ENCODE data around the gene MALRD1. TPM values are rescaled to one million over a fixed set of nuclear protein-coding genes. Genes with fewer than 3 reads are reported as not detected.

The MALRD1 gene
- total RNA-seq, 4 donors from 2014 or later = 0.50 to 2.8 (median 1.6) TPM

DNA sequence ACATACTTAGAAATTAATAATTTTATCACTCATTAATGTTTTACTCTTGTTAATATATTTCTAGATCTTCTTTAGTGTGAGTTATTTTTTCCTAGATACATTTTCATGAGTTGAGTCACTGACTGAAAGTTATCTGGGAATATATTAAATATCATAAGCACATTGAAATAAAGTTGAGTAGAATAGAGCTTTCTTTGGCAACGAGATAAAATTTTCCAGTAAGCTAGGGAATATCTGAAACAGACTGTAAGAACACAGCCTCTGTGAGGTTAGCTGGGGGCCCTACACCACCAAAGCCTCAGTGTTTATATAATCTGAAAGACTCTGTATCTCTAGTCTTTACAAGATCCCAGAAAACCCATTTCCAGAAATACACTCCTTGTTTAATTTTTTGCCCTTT is 419.8 kb downstream of the MALRD1 start:
- H3K36me3 ChIP-seq = no peaks in the 10 kb centered on the region
- WGBS, 2 donors (ENCODE audit: low coverage in 1 of 2) = 7 to 14% methylated on average over 1 of the region's 1 CpG
- H3K4me3 ChIP-seq = no peak overlapping the region
- no peak for TF ChIP-seq EP300 (IDR thresholded peaks at IDR 0.05)
- TF ChIP-seq, protein P1, sequence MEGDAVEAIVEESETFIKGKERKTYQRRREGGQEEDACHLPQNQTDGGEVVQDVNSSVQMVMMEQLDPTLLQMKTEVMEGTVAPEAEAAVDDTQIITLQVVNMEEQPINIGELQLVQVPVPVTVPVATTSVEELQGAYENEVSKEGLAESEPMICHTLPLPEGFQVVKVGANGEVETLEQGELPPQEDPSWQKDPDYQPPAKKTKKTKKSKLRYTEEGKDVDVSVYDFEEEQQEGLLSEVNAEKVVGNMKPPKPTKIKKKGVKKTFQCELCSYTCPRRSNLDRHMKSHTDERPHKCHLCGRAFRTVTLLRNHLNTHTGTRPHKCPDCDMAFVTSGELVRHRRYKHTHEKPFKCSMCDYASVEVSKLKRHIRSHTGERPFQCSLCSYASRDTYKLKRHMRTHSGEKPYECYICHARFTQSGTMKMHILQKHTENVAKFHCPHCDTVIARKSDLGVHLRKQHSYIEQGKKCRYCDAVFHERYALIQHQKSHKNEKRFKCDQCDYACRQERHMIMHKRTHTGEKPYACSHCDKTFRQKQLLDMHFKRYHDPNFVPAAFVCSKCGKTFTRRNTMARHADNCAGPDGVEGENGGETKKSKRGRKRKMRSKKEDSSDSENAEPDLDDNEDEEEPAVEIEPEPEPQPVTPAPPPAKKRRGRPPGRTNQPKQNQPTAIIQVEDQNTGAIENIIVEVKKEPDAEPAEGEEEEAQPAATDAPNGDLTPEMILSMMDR (IDR thresholded peaks at IDR 0.05) = no peak
- no peak for TF ChIP-seq POLR2AphosphoS5 (IDR thresholded peaks at IDR 0.05)
- no peak for TF ChIP-seq POLR2A (IDR thresholded peaks at IDR 0.05)
- no peak for ATAC-seq
- no peak overlapping the region for H3K27ac ChIP-seq
- no peaks in the 10 kb centered on the region for H3K9me3 ChIP-seq
- peaks cover 0 to 5% (median 0%) of the 10 kb centered on the region in 3 donors for H3K4me1 ChIP-seq
- H3K27me3 ChIP-seq = no peaks in the 10 kb centered on the region

DNA sequence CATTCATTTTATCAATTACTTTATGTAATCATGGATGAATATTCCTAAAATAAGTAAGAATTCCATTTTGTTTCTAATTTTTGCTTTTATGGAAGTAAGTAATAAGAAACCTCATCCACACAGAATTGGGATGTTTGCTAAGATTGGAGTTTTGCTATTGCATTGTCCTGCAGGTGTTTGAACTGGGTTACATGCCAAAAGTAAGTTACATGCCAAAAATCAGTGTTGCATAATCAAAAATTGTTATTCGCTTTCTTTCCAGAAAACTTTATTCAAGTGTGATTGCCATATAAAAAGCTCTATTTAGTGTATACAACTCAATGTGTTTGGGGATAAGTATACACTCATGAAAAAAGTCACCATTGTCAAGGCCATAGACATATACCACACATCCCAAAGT is 420.9 kb downstream of the MALRD1 start:
- H3K9me3 ChIP-seq = no peaks in the 10 kb centered on the region
- H3K4me1 ChIP-seq = peaks cover 0 to 5% (median 0%) of the 10 kb centered on the region in 3 donors
- H3K27me3 ChIP-seq = no peaks in the 10 kb centered on the region
- H3K4me3 ChIP-seq = no peak overlapping the region
- no peaks in the 10 kb centered on the region for H3K36me3 ChIP-seq
- WGBS, 2 donors (ENCODE audit: low coverage in 1 of 2) = 0% methylated on average over 1 of the region's 1 CpG
- H3K27ac ChIP-seq = no peak overlapping the region
- ATAC-seq = no peak
- TF ChIP-seq POLR2AphosphoS5 (IDR thresholded peaks at IDR 0.05) (no peak), EP300 (IDR thresholded peaks at IDR 0.05) (no peak), POLR2A (IDR thresholded peaks at IDR 0.05) (no peak)
- TF ChIP-seq, protein P1 (IDR thresholded peaks at IDR 0.05) = no peak

DNA sequence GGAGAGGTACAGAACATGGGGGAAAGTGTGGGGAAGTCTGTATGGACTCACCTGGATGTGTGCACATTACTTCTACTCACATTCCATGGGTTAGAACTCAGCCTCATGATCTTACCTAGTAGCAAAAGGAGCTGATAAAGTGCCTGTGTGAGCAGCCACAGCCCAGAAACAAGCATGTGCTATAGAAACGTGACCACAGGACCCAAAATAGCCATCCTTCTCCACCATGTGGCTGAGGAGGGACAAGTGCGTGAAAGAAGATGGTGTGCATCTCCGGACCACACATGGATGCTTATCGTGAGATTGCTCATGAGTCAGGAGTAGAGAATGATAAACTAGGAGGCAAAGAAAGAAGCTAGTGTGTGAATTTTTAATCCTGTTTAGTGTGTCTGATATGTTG is 431.3 kb downstream of the MALRD1 start:
- no peak for TF ChIP-seq POLR2A (IDR thresholded peaks at IDR 0.05)
- TF ChIP-seq, protein P1 (IDR thresholded peaks at IDR 0.05) = no peak
- no peak for TF ChIP-seq POLR2AphosphoS5 (IDR thresholded peaks at IDR 0.05)
- no peak for TF ChIP-seq EP300 (IDR thresholded peaks at IDR 0.05)
- 62 to 65% methylated on average over 3 of the region's 4 CpGs for WGBS, 2 donors (ENCODE audit: low coverage in 1 of 2)
- Histone ChIP-seq H3K9me3 (no peaks in the 10 kb centered on the region), H3K27ac (no peak overlapping the region), H3K36me3 (no peaks in the 10 kb centered on the region), H3K4me3 (no peak overlapping the region), H3K4me1 (no peaks in the 10 kb centered on the region), H3K27me3 (no peaks in the 10 kb centered on the region)
- ATAC-seq = no peak

DNA sequence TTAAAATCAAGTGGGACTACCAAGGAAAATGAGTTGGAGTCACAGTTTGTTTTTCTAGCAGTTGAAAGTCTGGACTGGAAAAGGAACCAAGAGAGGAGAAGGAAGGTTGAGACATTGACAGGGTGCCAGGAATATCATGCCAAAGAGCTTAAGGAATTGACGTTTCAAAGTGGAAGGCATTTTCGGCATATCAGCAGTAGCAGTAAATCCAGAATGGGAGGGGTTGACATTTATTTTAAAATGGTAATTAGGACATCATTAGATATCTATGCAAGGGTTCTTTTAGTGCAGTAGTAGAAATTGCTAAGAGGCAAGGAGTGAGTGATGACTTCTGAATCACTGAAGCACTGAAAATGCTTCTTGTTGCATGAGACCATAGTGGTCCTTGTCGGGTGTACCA is 431.8 kb downstream of the MALRD1 start:
- Histone ChIP-seq H3K9me3 (no peaks in the 10 kb centered on the region), H3K27ac (no peak overlapping the region), H3K27me3 (no peaks in the 10 kb centered on the region), H3K36me3 (no peaks in the 10 kb centered on the region), H3K4me1 (no peaks in the 10 kb centered on the region), H3K4me3 (no peak overlapping the region)
- no peak for ATAC-seq
- 32 to 54% methylated on average over 3 of the region's 3 CpGs for WGBS, 2 donors (ENCODE audit: low coverage in 1 of 2)
- TF ChIP-seq, protein P1 (IDR thresholded peaks at IDR 0.05) = no peak
- TF ChIP-seq POLR2A (IDR thresholded peaks at IDR 0.05) (no peak), EP300 (IDR thresholded peaks at IDR 0.05) (no peak), POLR2AphosphoS5 (IDR thresholded peaks at IDR 0.05) (no peak)

DNA sequence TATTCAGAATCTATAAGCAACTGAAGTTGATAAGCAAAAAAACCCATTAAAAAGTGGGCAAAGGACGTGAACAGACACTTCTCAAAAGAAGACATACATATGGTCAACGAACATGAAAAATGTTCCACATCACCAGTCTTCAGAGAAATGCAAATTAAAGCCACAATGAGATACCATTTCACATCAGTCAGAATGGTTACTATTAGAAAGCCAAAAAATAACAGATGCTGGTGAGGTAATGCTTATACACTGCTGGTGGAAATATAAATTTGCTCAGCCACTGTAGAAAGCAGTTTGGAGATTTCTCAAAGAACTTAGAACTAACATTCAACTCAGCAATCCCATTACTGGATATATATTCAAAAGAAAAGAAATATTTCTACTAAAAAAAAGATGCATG is 434.8 kb downstream of the MALRD1 start:
- Histone ChIP-seq H3K27me3 (no peaks in the 10 kb centered on the region), H3K4me3 (no peak overlapping the region), H3K9me3 (no peaks in the 10 kb centered on the region), H3K36me3 (no peaks in the 10 kb centered on the region), H3K4me1 (no peaks in the 10 kb centered on the region), H3K27ac (no peak overlapping the region)
- ATAC-seq = no peak
- TF ChIP-seq, protein P1 (IDR thresholded peaks at IDR 0.05) = no peak
- no peak for TF ChIP-seq EP300 (IDR thresholded peaks at IDR 0.05)
- no peak for TF ChIP-seq POLR2AphosphoS5 (IDR thresholded peaks at IDR 0.05)
- TF ChIP-seq POLR2A (IDR thresholded peaks at IDR 0.05) = no peak
- WGBS, 2 donors (ENCODE audit: low coverage in 1 of 2) = 62 to 74% methylated on average over 2 of the region's 2 CpGs
